IMR-90 (cell line): ENCODE results near the gene NXN. TPM values are rescaled to one million over a fixed set of nuclear protein-coding genes. Genes with fewer than 3 reads are reported as not detected.

Source experiments
- ATAC-seq: fragments of 200-7000 bp; cut with Tn5 transposase; 2 replicates; pipeline ENCODE4 v1.9.1; 2020; ENCODE audit warnings: low read depth, mild to moderate bottlenecking, moderate library complexity
- BruUV-seq: library from RNA; stranded (reverse); fragments of 400-500 nt; replicated peaks from 2 replicates; lab custom pipeline; 2021; lab: Mats Ljungman, UMichigan
- CTCF ChIA-PET: fragments of 300-600 bp; formaldehyde crosslinking; extraction: SDS; loops from one replicate; lab custom pipeline; 2021; ENCODE audit warnings: antibody characterized with exemption; lab: Yijun Ruan, JAX
- POLR2A ChIA-PET: fragments of 300-600 bp; sonication (Branson Sonifier 250); formaldehyde crosslinking; loops from one replicate; lab custom pipeline; 2022; ENCODE audit warnings: antibody characterized with exemption; ENCODE audit not compliant: unreplicated experiment; lab: Charles Lee
- DNase-seq: peaks from one replicate; pipeline ENCODE4 v3.0.0; 2013
- H2AFZ ChIP-seq: replicated peaks from 2 replicates; pipeline ENCODE3; 2013; ENCODE audit warnings: low read length, mild to moderate bottlenecking; ENCODE audit not compliant: poor library complexity
- H2AK5ac ChIP-seq: 2 replicates; pipeline ENCODE4 v1.6.1; 2013; ENCODE audit warnings: low read depth, low read length, inconsistent platforms
- H2AK9ac ChIP-seq: replicated peaks from 2 replicates; pipeline ENCODE3; 2013; ENCODE audit warnings: mild to moderate bottlenecking, low read depth, low read length, moderate library complexity; ENCODE audit not compliant: poor library complexity
- H2BK120ac ChIP-seq: 2 replicates; pipeline ENCODE4 v1.6.1; 2013; ENCODE audit warnings: low read depth, low read length, inconsistent platforms
- H2BK15ac ChIP-seq: 3 replicates; pipeline ENCODE4 v1.6.1; 2013; ENCODE audit warnings: low read depth, low read length, inconsistent platforms
- H2BK20ac ChIP-seq: 2 replicates; pipeline ENCODE4 v1.6.1; 2013; ENCODE audit warnings: low read depth, mild to moderate bottlenecking, inconsistent platforms, low read length, moderate library complexity
- H2BK5ac ChIP-seq: 2 replicates; pipeline ENCODE4 v1.6.1; 2013; ENCODE audit warnings: mild to moderate bottlenecking, low read depth, low read length, inconsistent platforms; ENCODE audit not compliant: poor library complexity, severe bottlenecking
- H3K14ac ChIP-seq: replicated peaks from 2 replicates; pipeline ENCODE4 v1.6.1; 2013; ENCODE audit warnings: low read depth, low read length, inconsistent platforms
- H3K18ac ChIP-seq: 2 replicates; pipeline ENCODE4 v1.6.1; 2013; ENCODE audit warnings: low read depth, low read length, control low read depth
- H3K23ac ChIP-seq: 2 replicates; pipeline ENCODE4 v1.6.1; 2013; ENCODE audit warnings: low read depth, low read length, inconsistent platforms
- H3K27ac ChIP-seq: 2 replicates; pipeline ENCODE4 v1.5.1; 2013; ENCODE audit warnings: mild to moderate bottlenecking, control low read depth, low read length; ENCODE audit not compliant: insufficient read depth
- H3K27me3 ChIP-seq: 2 replicates; pipeline ENCODE4 v1.6.1; 2013; ENCODE audit warnings: low read length; ENCODE audit not compliant: control insufficient read depth, insufficient read depth
- H3K36me3 ChIP-seq: 2 replicates; pipeline ENCODE4 v1.6.1; 2013; ENCODE audit warnings: low read length, mixed read lengths; ENCODE audit not compliant: control insufficient read depth, insufficient read depth
- H3K4ac ChIP-seq: 2 replicates; pipeline ENCODE4 v1.6.1; 2013; ENCODE audit warnings: low read depth, low read length, inconsistent platforms
- H3K4me1 ChIP-seq: 2 replicates; pipeline ENCODE4 v1.6.1; 2013; ENCODE audit warnings: low read length, mixed read lengths; ENCODE audit not compliant: control insufficient read depth, insufficient read depth
- H3K4me2 ChIP-seq: 2 replicates; pipeline ENCODE4 v1.6.1; 2013; ENCODE audit warnings: low read depth, mild to moderate bottlenecking, control low read depth, low read length, moderate library complexity
- H3K4me3 ChIP-seq: 2 replicates; pipeline ENCODE4 v1.5.1; 2013; ENCODE audit warnings: low read depth, mild to moderate bottlenecking, control low read depth, low read length, moderate library complexity; ENCODE audit not compliant: insufficient read depth
- H3K56ac ChIP-seq: 2 replicates; pipeline ENCODE4 v1.6.1; 2013; ENCODE audit warnings: low read length, inconsistent platforms; ENCODE audit not compliant: insufficient read depth; ENCODE audit errors: extremely low read depth
- H3K79me1 ChIP-seq, 2 experiments: 2 replicates each; pipeline ENCODE4 v1.6.1; 2013; ENCODE audit warnings: low read length in 2 of 2, inconsistent platforms in 1 of 2, low read depth in 1 of 2
- H3K9ac ChIP-seq: 2 replicates; pipeline ENCODE4 v1.6.1; 2013; ENCODE audit warnings: low read depth, low read length, control low read depth
- H3K9me1 ChIP-seq: 2 replicates; pipeline ENCODE4 v1.6.1; 2013; ENCODE audit warnings: low read length, inconsistent platforms; ENCODE audit not compliant: insufficient read depth
- H3K9me3 ChIP-seq: 2 replicates; pipeline ENCODE4 v1.6.1; 2013; ENCODE audit warnings: low read length; ENCODE audit not compliant: control insufficient read depth, insufficient read depth
- H4K20me1 ChIP-seq: 2 replicates; pipeline ENCODE4 v1.6.1; 2013; ENCODE audit warnings: low read length, inconsistent platforms; ENCODE audit not compliant: insufficient read depth
- H4K5ac ChIP-seq: 2 replicates; pipeline ENCODE4 v1.6.1; 2013; ENCODE audit warnings: mild to moderate bottlenecking, low read depth, low read length, control low read depth
- H4K8ac ChIP-seq, 2 experiments: 2 replicates each; pipeline ENCODE4 v1.6.1; 2013; ENCODE audit warnings: low read depth in 2 of 2, low read length in 2 of 2, control low read depth in 1 of 2, inconsistent platforms in 1 of 2
- H4K91ac ChIP-seq: 2 replicates; pipeline ENCODE4 v1.6.1; 2013; ENCODE audit warnings: low read depth, low read length, inconsistent platforms; ENCODE audit not compliant: insufficient read depth
- BHLHE40 ChIP-seq: fragments of 150-350 bp; IDR thresholded peaks from 2 replicates; pipeline ENCODE4 v1.6.1; 2016; ENCODE audit warnings: mild to moderate bottlenecking, low read depth, low read length
- CEBPB ChIP-seq: IDR thresholded peaks from 2 replicates; pipeline ENCODE4 v1.6.1; 2012; ENCODE audit warnings: low read depth, low read length, improper control_type of control experiment
- CHD1 ChIP-seq: IDR thresholded peaks from 2 replicates; pipeline ENCODE4 v1.6.1; 2012; ENCODE audit warnings: low read depth, low read length, improper control_type of control experiment
- CTCF ChIP-seq: conservative IDR thresholded peaks from 2 replicates; pipeline ENCODE4 v1.5.1; 2012; ENCODE audit warnings: mild to moderate bottlenecking, low read depth, low read length, improper control_type of control experiment
- ELK1 ChIP-seq: fragments of 150-350 bp; IDR thresholded peaks from 2 replicates; pipeline ENCODE4 v1.6.1; 2016; ENCODE audit warnings: low read depth, mild to moderate bottlenecking, low read length, moderate library complexity, borderline replicate concordance
- FOS ChIP-seq: fragments of 150-350 bp; IDR thresholded peaks from 2 replicates; pipeline ENCODE4 v1.6.1; 2016; ENCODE audit warnings: low read depth, low read length
- MAFK ChIP-seq: IDR thresholded peaks from 2 replicates; pipeline ENCODE4 v1.6.1; 2012; ENCODE audit warnings: low read depth, low read length, improper control_type of control experiment
- MAZ ChIP-seq: IDR thresholded peaks from 2 replicates; pipeline ENCODE4 v1.6.1; 2012; ENCODE audit warnings: low read depth, mild to moderate bottlenecking, low read length, improper control_type of control experiment, moderate library complexity, borderline replicate concordance
- MXI1 ChIP-seq: IDR thresholded peaks from 2 replicates; pipeline ENCODE4 v1.6.1; 2012; ENCODE audit warnings: low read depth, mild to moderate bottlenecking, low read length, moderate library complexity, borderline replicate concordance
- NFE2L2 ChIP-seq: fragments of 150-350 bp; IDR thresholded peaks from 2 replicates; pipeline ENCODE4 v1.6.1; 2016; ENCODE audit warnings: low read depth, mild to moderate bottlenecking, low read length
- POLR2A ChIP-seq: IDR thresholded peaks from 2 replicates; pipeline ENCODE4 v1.6.1; 2012; ENCODE audit warnings: mild to moderate bottlenecking, low read depth, low read length
- RAD21 ChIP-seq: IDR thresholded peaks from 2 replicates; pipeline ENCODE4 v1.6.1; 2012; ENCODE audit warnings: low read length, improper control_type of control experiment
- RCOR1 ChIP-seq: IDR thresholded peaks from 2 replicates; pipeline ENCODE4 v1.6.1; 2012; ENCODE audit warnings: mild to moderate bottlenecking, low read length, improper control_type of control experiment; ENCODE audit not compliant: insufficient replicate concordance
- RFX5 ChIP-seq: IDR thresholded peaks from 2 replicates; pipeline ENCODE4 v1.8.0; 2012; ENCODE audit warnings: low read depth, mild to moderate bottlenecking, low read length, moderate library complexity
- SMC3 ChIP-seq: fragments of 150-350 bp; IDR thresholded peaks from 2 replicates; pipeline ENCODE4 v1.6.1; 2016; ENCODE audit warnings: low read depth, mild to moderate bottlenecking, antibody characterized with exemption, low read length, moderate library complexity
- USF2 ChIP-seq: fragments of 150-350 bp; IDR thresholded peaks from 2 replicates; pipeline ENCODE4 v1.6.1; 2017; ENCODE audit warnings: mild to moderate bottlenecking, antibody characterized with exemption, low read length, low read depth
- WGBS, 2 experiments: methylation state at CpG; one replicate each; pipeline versions ENCODE4 v1.1.5 to v1.1.7; 2013; ENCODE audit warnings: missing lambda C conversion rate in 2 of 2; ENCODE audit not compliant: insufficient read length in 1 of 2; ENCODE audit errors: extremely low coverage in 2 of 2; 5-methylcytosine and 5-hydroxymethylcytosine counted together
- dilution Hi-C: fragments of 300-500 bp; cut with HindIII; formaldehyde crosslinking; loops from one replicate; pipeline ENCODE4 v1.14.3; 2018; ENCODE audit warnings: low sequenced_read_pairs; ENCODE audit not compliant: unreplicated experiment
- in situ Hi-C: fragments of 300-500 bp; cut with MboI; formaldehyde crosslinking; loops from 3 replicates; pipeline ENCODE4 v1.14.3; 2019; ENCODE audit warnings: low sequenced_read_pairs, inconsistent platforms, mixed read lengths
- intact Hi-C: fragments of 100-400 bp; cut with micrococcal nuclease; formaldehyde crosslinking; loops from 2 replicates; pipeline ENCODE4 v1.10.0; 2022
- polyA plus RNA-seq, 3 experiments: library from polyadenylated mRNA; depleted of rRNA; stranded (reverse); fragments of >200 nt; gene quantifications; 2 replicates each; pipeline ENCODE4 v1.2.3, GENCODE V29; 2012; ENCODE audit warnings: low replicate concordance in 1 of 3
- total RNA-seq: library from RNA; depleted of rRNA; stranded (reverse); fragments of >200 nt; gene quantifications from 2 replicates; pipeline ENCODE4 v1.2.3, GENCODE V29; 2012

Gene NXN
- total and polyA plus RNA-seq, 2 of the 4 experiments (the other 2 are of a cell fraction): 52.5 to 116 TPM

- H3K9ac ChIP-seq: no peak overlapping the region
- ChIA-PET POLR2A (no interaction called here), CTCF (no interaction called here)
- in situ Hi-C loops: no loop called here
- intact Hi-C loops: no loop called here
- no peak overlapping the region for H3K18ac ChIP-seq
- H2BK15ac ChIP-seq: no peak overlapping the region
- no peaks in the 10 kb centered on the region for H3K9me3 ChIP-seq
- peaks cover 15% of the 10 kb centered on the region for H3K9me1 ChIP-seq
- H3K14ac ChIP-seq: no peak overlapping the region
- no peak overlapping the region for H3K4me3 ChIP-seq
- H2AFZ ChIP-seq: no peak overlapping the region
- no TSS peak for BruUV-seq
- H3K36me3 ChIP-seq: peaks cover 65% of the 10 kb centered on the region
- no peaks in the 10 kb centered on the region for H3K27me3 ChIP-seq
- H2BK20ac ChIP-seq: no peak overlapping the region
- no peak overlapping the region for H2AK5ac ChIP-seq
- no peak overlapping the region for H4K8ac ChIP-seq
- H4K5ac ChIP-seq: no peak overlapping the region
- no peak overlapping the region for H3K27ac ChIP-seq
- dilution Hi-C loops: no loop called here
- H3K56ac ChIP-seq: no peak overlapping the region
- H3K23ac ChIP-seq: no peak overlapping the region
- H4K20me1 ChIP-seq: peaks cover 33% of the 10 kb centered on the region
- H2AK9ac ChIP-seq: no peak overlapping the region
- DNase-seq (no peak), ATAC-seq (no peak)
- H2BK5ac ChIP-seq: no peak overlapping the region
- no peak overlapping the region for H4K91ac ChIP-seq
- 97% methylated on average over 12 of the region's 16 CpGs; no CpG with 5 or more reads in 1 of the 2 experiments for WGBS, 2 experiments
- peaks cover 22% of the 10 kb centered on the region for H3K4me1 ChIP-seq
- H3K4ac ChIP-seq: no peak overlapping the region
- peaks cover 6 to 29% of the 10 kb centered on the region in 2 experiments; a peak in 2 of 4 replicates for H3K79me1 ChIP-seq
- no peak overlapping the region for H3K4me2 ChIP-seq
- H2BK120ac ChIP-seq: no peak overlapping the region
- no peak for TF ChIP-seq MAZ
- TF ChIP-seq RFX5: no peak
- TF ChIP-seq SMC3: no peak
- TF ChIP-seq POLR2A: no peak
- TF ChIP-seq RAD21: no peak
- TF ChIP-seq USF2: no peak
- TF ChIP-seq FOS: no peak
- TF ChIP-seq MXI1: no peak
- no peak for TF ChIP-seq CTCF
- no peak for TF ChIP-seq MAFK
- no peak for TF ChIP-seq ELK1
- TF ChIP-seq CHD1: no peak
- TF ChIP-seq RCOR1: no peak
- no peak for TF ChIP-seq NFE2L2
- no peak for TF ChIP-seq CEBPB
- TF ChIP-seq BHLHE40: no peak
Measured at GRCh38 chr17:1007310-1008007, 27.9 kb upstream of the NXN start.
